GM18867 (cell line): ENCODE measurements around the gene SH2B3.
"Not testable (repeated sequence)": the region's sequence is repeated elsewhere in the genome, so short reads cannot be mapped to it uniquely, and the experiment has no call there.

Experiments
- ATAC-seq: cut with Tn5 transposase; IDR thresholded peaks from one replicate; pipeline ENCODE4 v1.9.1; 2021; ENCODE audit warnings: mild to moderate bottlenecking, moderate library complexity; ENCODE audit not compliant: unreplicated experiment

Gene SH2B3

DNA sequence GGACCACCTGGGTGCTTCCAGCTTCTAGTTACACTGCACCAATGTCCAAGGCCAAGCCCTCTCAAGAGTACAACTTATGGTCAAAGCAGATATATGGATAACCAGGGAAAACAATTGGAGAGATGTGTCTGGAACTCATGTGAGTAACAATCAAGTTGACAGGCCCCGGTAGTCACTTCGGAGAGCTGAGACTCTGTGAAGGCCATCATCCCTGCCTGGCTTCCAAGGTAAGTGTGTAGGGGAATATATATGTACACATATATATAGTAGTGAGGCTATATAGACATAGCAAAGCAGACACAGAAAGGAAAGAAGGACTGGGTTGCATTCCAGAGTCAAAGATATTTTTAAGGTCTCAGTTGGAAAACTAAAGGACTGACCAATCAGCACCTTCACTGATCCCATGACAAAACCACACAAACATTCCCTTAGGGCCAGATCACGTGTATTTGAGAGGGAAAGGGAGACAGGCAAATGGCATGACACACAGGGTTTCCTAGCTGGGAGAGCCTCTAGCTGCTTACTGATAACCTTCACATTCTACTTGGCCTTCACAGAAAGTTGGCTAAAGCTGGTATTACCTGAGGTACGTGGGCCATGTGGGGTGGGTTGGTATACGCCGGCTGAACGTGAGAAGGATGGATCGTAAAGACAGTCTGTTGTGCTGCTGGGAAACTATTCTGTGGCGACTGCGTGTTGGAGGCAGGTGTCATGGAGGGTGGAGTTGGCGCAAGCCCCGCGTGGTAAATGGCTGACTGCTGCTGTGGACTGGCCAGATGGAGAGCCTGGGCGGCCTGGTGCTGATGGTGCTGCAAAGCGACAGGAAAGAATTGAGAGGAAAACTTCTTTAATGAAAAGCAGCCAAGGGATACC is 50.0 kb downstream of the SH2B3 start:
- ATAC-seq = no peak

- no peak for ATAC-seq
Measured at GRCh38 chr12:111457071-111457470, 51.3 kb downstream of the SH2B3 start.

DNA sequence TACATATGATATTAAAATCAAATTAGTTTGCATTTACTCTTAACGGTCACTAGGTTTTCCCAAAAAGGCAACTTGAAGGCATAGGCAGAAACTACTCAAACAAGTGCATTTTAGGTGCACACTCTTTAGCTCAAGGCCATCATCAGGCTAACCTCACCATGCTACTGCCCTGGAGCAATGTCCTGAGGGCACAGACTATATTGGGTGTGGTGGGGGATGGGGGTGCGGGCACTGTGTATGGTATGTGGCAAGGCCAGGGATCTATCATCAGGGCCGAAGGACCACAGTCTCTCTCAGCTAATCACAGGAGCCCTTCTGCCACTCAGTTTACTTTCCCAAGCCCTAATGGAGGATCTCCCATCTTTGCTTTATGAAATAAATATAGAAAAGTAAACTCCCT is 51.9 kb downstream of the SH2B3 start:
- no peak for ATAC-seq

- no peak for ATAC-seq
Measured at GRCh38 chr12:111458546-111459172, 52.9 kb downstream of the SH2B3 start.

DNA sequence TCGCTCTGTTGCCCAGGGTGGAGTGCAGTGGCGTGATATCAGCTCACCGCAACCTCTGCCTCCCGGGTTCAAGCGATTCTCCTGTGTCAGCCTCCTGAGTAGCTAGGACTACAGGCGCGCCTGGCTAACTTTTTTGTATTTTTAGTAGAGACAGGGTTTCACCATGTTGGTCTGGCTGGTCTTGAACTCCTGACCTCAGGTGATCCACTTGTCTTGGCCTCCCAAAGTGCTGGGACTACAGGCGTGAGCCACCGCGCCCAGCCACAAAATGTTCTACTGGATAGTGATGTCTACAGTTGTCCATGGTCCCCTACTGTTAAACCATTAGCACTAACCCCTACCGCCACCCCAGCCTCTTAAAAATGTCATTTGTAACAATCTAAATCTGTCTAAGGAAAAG is 54.4 kb downstream of the SH2B3 start:
- ATAC-seq = not testable (repeated sequence)

- ATAC-seq = no peak
Measured at GRCh38 chr12:111462210-111462769, 56.6 kb downstream of the SH2B3 start.

- no peak for ATAC-seq
Measured at GRCh38 chr12:111467092-111467856, 61.6 kb downstream of the SH2B3 start.

DNA sequence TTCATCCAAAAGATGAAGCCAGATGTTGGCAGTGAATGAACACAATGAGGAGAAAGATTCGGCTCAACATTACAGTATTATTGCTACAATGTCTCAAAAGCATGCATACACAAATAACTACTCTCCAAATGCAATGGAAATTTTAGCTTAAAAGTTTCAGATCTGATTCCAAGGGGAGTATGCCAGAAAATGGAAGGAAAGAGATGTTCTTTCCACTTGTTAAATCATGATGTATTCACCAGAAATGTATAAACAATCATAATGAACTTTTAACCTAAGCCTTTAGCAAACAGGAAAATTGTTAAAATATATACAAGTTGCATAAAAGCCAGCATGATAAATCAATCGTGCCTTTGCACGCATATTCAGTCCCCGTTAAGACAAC is 62.1 kb downstream of the SH2B3 start:
- no peak for ATAC-seq

DNA sequence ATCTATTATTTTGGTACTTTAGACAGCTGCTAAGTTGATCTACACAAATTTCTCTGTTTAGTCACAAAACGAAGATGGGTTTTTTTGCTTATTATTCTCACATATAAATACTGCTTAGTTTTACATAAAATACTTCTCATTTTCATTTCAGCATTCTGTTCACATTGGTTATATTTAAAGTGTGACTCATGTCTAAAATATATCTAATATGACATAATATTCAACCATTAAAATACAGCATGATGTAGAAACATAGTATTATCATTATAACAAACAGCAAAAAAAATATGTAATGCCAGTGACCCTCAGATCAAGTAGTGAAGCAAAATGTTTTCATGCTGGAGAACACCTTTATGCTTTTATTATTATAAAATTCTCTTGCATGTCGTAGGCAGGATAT is 63.7 kb downstream of the SH2B3 start:
- no peak for ATAC-seq

GRCh38 chr12:111471236-111471635 is 65.5 kb downstream of the SH2B3 start:
- ATAC-seq = no peak

GRCh38 chr12:111482462-111482861 is 76.7 kb downstream of the SH2B3 start:
- ATAC-seq = no peak

DNA sequence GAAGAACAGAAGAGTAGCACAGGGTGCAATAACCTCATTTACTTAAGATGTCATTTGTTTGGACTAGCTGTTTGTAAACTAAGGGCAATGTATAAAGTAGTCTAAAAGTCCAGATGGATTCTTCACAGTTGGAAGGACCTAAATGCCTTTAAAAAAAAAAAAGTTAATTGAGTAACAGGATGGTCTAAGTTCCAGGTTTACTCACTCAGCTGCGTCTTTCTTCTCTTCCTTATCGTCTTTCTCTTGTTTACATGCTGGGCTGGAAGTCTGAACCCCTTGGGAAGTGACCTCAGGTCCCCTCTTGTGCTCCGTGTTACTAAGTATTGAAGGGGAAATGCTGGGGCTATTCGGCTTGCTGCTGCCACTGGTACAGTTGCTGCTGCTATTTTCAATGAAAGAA is 82.5 kb downstream of the SH2B3 start:
- no peak for ATAC-seq

DNA sequence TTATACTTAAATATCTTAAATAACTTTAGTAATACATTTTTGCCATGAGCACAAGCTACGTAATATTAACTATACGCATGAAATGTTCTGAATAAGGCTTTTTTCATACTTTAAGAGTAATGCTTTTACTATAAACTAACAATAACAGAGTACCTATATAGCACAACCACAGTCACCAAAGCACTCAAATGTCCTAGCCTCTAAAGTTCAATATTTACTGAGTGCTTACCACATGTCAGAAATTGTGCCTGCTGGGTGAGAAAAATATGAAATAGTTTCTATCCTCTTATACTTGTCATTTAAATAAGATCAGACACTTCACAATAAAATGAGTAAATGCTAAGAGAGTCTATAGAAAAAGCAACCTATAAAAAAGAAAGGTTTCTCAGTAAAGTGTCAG is 83.1 kb downstream of the SH2B3 start:
- ATAC-seq = no peak

DNA sequence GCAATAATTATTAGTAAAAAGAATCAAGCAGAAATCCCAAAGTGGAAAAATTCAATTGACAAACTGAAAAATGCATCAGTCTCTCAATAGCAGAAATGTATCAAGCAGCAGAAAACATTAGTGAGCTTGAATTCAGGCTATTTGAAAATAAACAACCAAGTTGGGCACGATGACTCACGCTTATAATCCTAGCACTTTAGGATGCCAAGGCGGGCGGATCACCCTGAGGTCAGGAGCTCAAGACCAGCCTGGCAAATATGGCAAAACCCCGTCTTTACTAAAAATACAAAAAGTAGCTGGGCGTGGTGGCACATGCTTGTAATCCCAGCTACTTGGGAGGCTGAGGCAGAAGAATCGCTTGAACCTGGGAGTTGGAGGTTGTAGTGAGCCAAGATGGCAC is 87.3 kb downstream of the SH2B3 start:
- ATAC-seq = not testable (repeated sequence)

DNA sequence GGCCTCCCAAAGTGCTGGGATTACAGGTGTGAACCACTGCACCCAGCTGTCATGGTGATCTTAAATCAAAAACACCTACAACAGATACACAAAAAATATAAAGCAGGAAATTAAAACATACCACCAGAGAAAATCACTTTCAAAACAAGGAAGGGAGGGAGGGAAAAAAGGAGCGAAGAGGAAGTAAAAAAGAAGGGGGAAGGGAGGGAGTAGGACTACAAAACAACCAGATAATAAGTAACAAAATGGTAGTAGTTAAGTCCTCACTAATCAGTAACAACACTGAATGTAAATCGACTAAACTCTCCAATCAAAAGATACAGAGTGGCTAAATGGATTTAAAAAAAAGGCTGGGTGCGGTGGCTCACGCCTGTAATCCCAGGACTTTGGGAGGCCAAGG is 89.0 kb downstream of the SH2B3 start:
- no peak for ATAC-seq
